Keratinocyte (primary cell): Measurements from ENCODE around the gene S100A7. TPM values are rescaled to one million over a fixed set of nuclear protein-coding genes. Genes with fewer than 3 reads are reported as not detected.

Experiments
- DNase-seq: peaks from one replicate; pipeline ENCODE4 v3.0.0-alpha.2; 2011; ENCODE audit warnings: low read depth, missing footprints, low spot score
- FAIRE-seq: peaks from 2 replicates; lab custom pipeline; 2011; peaks lifted over from hg19 to GRCh38; lab: Jason Lieb, UNC
- H2AFZ ChIP-seq: 2 replicates; pipeline ENCODE4 v1.6.0; 2012; ENCODE audit warnings: low read length, control low read depth, inconsistent platforms; ENCODE audit not compliant: control insufficient read depth
- H3K27ac ChIP-seq: 2 replicates; pipeline ENCODE4 v1.5.1; 2011; ENCODE audit warnings: low read length; ENCODE audit not compliant: control insufficient read depth, insufficient read depth
- H3K27me3 ChIP-seq: 3 replicates; pipeline ENCODE4 v1.6.0; 2011; ENCODE audit warnings: low read length; ENCODE audit not compliant: control insufficient read depth, insufficient read depth; ENCODE audit errors: extremely low read depth
- H3K36me3 ChIP-seq, 2 experiments: 2 replicates in 1 of 2; 3 replicates in 1 of 2; pipeline ENCODE4 v1.5.1; 2011; ENCODE audit warnings: low read length in 2 of 2, mild to moderate bottlenecking in 1 of 2; ENCODE audit not compliant: control insufficient read depth in 2 of 2, insufficient read depth in 2 of 2; ENCODE audit errors: extremely low read depth in 1 of 2
- H3K4me1 ChIP-seq: 3 replicates; pipeline ENCODE4 v1.5.1; 2011; ENCODE audit warnings: low read length; ENCODE audit not compliant: control insufficient read depth, insufficient read depth; ENCODE audit errors: extremely low read depth
- H3K4me2 ChIP-seq: 3 replicates; pipeline ENCODE4 v1.6.0; 2011; ENCODE audit warnings: low read depth, low read length; ENCODE audit not compliant: control insufficient read depth, insufficient read depth; ENCODE audit errors: extremely low read depth
- H3K4me3 ChIP-seq, 3 experiments: fragments of 200-600 bp in 1 of 3; sonication (generic) in 1 of 3; 2 replicates in 2 of 3; 3 replicates in 1 of 3; pipeline ENCODE4 v1.5.1; 2011 to 2016; ENCODE audit warnings: low read length in 3 of 3, mild to moderate bottlenecking in 3 of 3, control low read depth in 2 of 3, inconsistent platforms in 1 of 3, low read depth in 1 of 3, mixed read lengths in 1 of 3, mixed run types in 1 of 3, moderate library complexity in 1 of 3; ENCODE audit not compliant: control insufficient read depth in 2 of 3, insufficient read depth in 2 of 3; ENCODE audit errors: extremely low read depth in 1 of 3
- H3K79me2 ChIP-seq: 2 replicates; pipeline ENCODE4 v1.6.0; 2012; ENCODE audit warnings: low read length; ENCODE audit not compliant: control insufficient read depth, insufficient read depth
- H3K9ac ChIP-seq: 3 replicates; pipeline ENCODE4 v1.6.0; 2011; ENCODE audit warnings: low read length; ENCODE audit not compliant: control insufficient read depth, insufficient read depth; ENCODE audit errors: extremely low read depth
- H3K9me1 ChIP-seq: 3 replicates; pipeline ENCODE4 v1.6.0; 2011; ENCODE audit warnings: low read length; ENCODE audit not compliant: control insufficient read depth, insufficient read depth; ENCODE audit errors: extremely low read depth
- H3K9me3 ChIP-seq: 2 replicates; pipeline ENCODE4 v1.5.1; 2012; ENCODE audit warnings: low read depth, low read length; ENCODE audit not compliant: control insufficient read depth
- H4K20me1 ChIP-seq: 3 replicates; pipeline ENCODE4 v1.6.0; 2011; ENCODE audit warnings: low read length; ENCODE audit not compliant: control insufficient read depth, insufficient read depth; ENCODE audit errors: extremely low read depth
- CTCF ChIP-seq, 3 experiments: IDR thresholded peaks in 1 of 3; conservative IDR thresholded peaks in 1 of 3; optimal IDR thresholded peaks in 1 of 3; 2 replicates in 2 of 3; 3 replicates in 1 of 3; pipeline versions ENCODE3 to v1.5.1; 2011; ENCODE audit warnings: low read length in 3 of 3, mild to moderate bottlenecking in 3 of 3, moderate library complexity in 2 of 3, control low read depth in 1 of 3, inconsistent platforms in 1 of 3; ENCODE audit not compliant: insufficient read depth in 2 of 3; ENCODE audit errors: extremely low read depth in 1 of 3
- EZH2 ChIP-seq: IDR thresholded peaks from one replicate; pipeline ENCODE4 v1.6.1; 2012; ENCODE audit warnings: inconsistent platforms, mild to moderate bottlenecking, low read length, moderate library complexity
- dilution Hi-C: fragments of 300-500 bp; cut with MboI; formaldehyde crosslinking; loops from one replicate; pipeline ENCODE4 v1.7.0; 2020; ENCODE audit warnings: low sequenced_read_pairs; ENCODE audit not compliant: extremely low pct_ligation_motif_present
- polyA plus RNA-seq, 5 experiments: library from polyadenylated mRNA; depleted of rRNA in 3 of 5; stranded (reverse) in 3 of 5; stranded (forward) in 1 of 5; unstranded in 1 of 5; fragments of >200 nt; gene quantifications; 1 replicate in 1 of 5; 2 replicates in 3 of 5; 3 replicates in 1 of 5; pipeline versions ENCODE4 v1.2.1 to v1.2.3, GENCODE V29; 2011 to 2012; ENCODE audit warnings: missing spikeins in 2 of 5, low read depth in 1 of 5, low replicate concordance in 1 of 5

S100A7 gene
- polyA plus RNA-seq, 1 donor (not counting 4 experiments of a cell fraction or from before 2014, with no cell fraction given) = 31.2 TPM

GRCh38 chr1:153437236-153437635, 23.2 kb downstream of the S100A7 start:
- no peak overlapping the region for H3K4me2 ChIP-seq
- no peaks in the 10 kb centered on the region for H3K36me3 ChIP-seq
- no peak overlapping the region for H3K9ac ChIP-seq
- no peaks in the 10 kb centered on the region for H3K9me3 ChIP-seq
- H3K79me2 ChIP-seq = no peaks in the 10 kb centered on the region
- H3K9me1 ChIP-seq = no peaks in the 10 kb centered on the region
- no peaks in the 10 kb centered on the region for H3K4me1 ChIP-seq
- no peak overlapping the region for H3K4me3 ChIP-seq
- TF ChIP-seq CTCF (optimal IDR thresholded peaks at IDR 0.05 in 1 of 3, IDR thresholded peaks at IDR 0.05 in 1 of 3, conservative IDR thresholded peaks at IDR 0.05 in 1 of 3; ENCODE audit: extremely low read depth in 1 of 3, insufficient read depth in 2 of 3, low read length in 3 of 3) (no peak), EZH2 (no peak)
- H3K27me3 ChIP-seq = peaks cover 13% of the 10 kb centered on the region
- no peak overlapping the region for H2AFZ ChIP-seq
- FAIRE-seq (no peak), DNase-seq (no peak)
- dilution Hi-C loops = no loop called here
- H3K27ac ChIP-seq = no peak overlapping the region
- H4K20me1 ChIP-seq = no peaks in the 10 kb centered on the region

- peaks cover 1% of the 10 kb centered on the region for H3K4me1 ChIP-seq
- H3K9me3 ChIP-seq = no peaks in the 10 kb centered on the region
- no peaks in the 10 kb centered on the region for H4K20me1 ChIP-seq
- dilution Hi-C loops = no loop called here
- no peak overlapping the region for H3K4me2 ChIP-seq
- TF ChIP-seq CTCF (optimal IDR thresholded peaks at IDR 0.05 in 1 of 3, IDR thresholded peaks at IDR 0.05 in 1 of 3, conservative IDR thresholded peaks at IDR 0.05 in 1 of 3; ENCODE audit: extremely low read depth in 1 of 3, insufficient read depth in 2 of 3, low read length in 3 of 3) = no peak
- TF ChIP-seq EZH2 = no peak
- no peak overlapping the region for H3K9ac ChIP-seq
- no peak overlapping the region for H3K4me3 ChIP-seq
- H3K79me2 ChIP-seq = no peaks in the 10 kb centered on the region
- H3K27ac ChIP-seq = no peak overlapping the region
- FAIRE-seq = no peak
- H2AFZ ChIP-seq = no peak overlapping the region
- DNase-seq = no peak
- H3K9me1 ChIP-seq = no peaks in the 10 kb centered on the region
- no peaks in the 10 kb centered on the region for H3K36me3 ChIP-seq
- peaks cover 13% of the 10 kb centered on the region for H3K27me3 ChIP-seq
These were observed 25.6 kb downstream of the S100A7 start for GRCh38 chr1:153434746-153435455.
